Gastroesophageal sphincter (tissue), 3 donors: Measurements from ENCODE around the gene AUTS2.

Source experiments
- CTCF ChIP-seq, 4 experiments: fragments of 200-600 bp in 2 of 4; fragments of 450-650 bp in 2 of 4; sonication (generic) in 1 of 4; IDR thresholded peaks; one replicate each; pipeline ENCODE4 v1.5.1; 2017 to 2019; ENCODE audit warnings: antibody characterized with exemption in 4 of 4, mild to moderate bottlenecking in 2 of 4, moderate library complexity in 2 of 4
- POLR2A ChIP-seq, 2 donors: fragments of 450-650 bp; IDR thresholded peaks; one replicate each; pipeline ENCODE4 v1.6.1; 2017; ENCODE audit warnings: antibody characterized with exemption in 2 of 2, mild to moderate bottlenecking in 2 of 2, moderate library complexity in 1 of 2

- no peak for TF ChIP-seq CTCF (IDR thresholded peaks at IDR 0.05)
- no peak for TF ChIP-seq POLR2A (IDR thresholded peaks at IDR 0.05)
Observed at GRCh38 chr7:69959789-69960499, 361.7 kb downstream of the AUTS2 start.
